A549 (cell line): ENCODE data around the gene MTMR6. TPM values are rescaled to one million over a fixed set of nuclear protein-coding genes. Genes with fewer than 3 reads are reported as not detected.

Experiments used
- ATAC-seq, 2 experiments: fragments of 200-7000 bp in 1 of 2; fragments of >200 bp in 1 of 2; cut with Nextera tagmentation in 1 of 2; cut with Tn5 transposase in 1 of 2; 3 replicates each; pipeline versions ENCODE4 v1.8.0 to v1.9.1; 2018 to 2020; ENCODE audit warnings: mild to moderate bottlenecking in 1 of 2, moderate library complexity in 1 of 2
- CTCF ChIA-PET: fragments of 300-600 bp; sonication (Branson Sonifier 250); formaldehyde crosslinking; extraction: SDS; loops from one replicate; lab custom pipeline; 2021; ENCODE audit warnings: antibody characterized with exemption, inconsistent platforms; lab: Yijun Ruan, JAX
- POLR2A ChIA-PET: fragments of 350-600 bp; formaldehyde crosslinking; extraction: SDS; loops from one replicate; lab custom pipeline; 2021; ENCODE audit warnings: antibody characterized with exemption, inconsistent platforms; lab: Yijun Ruan, JAX
- DNase-seq, 2 experiments: peaks; one replicate each; pipeline versions ENCODE4 v3.0.0 to v3.0.0-alpha.2; 2011 to 2016; ENCODE audit warnings: low read depth in 1 of 2, low spot score in 1 of 2
- FAIRE-seq: peaks from 2 replicates; lab custom pipeline; 2011; peaks lifted over from hg19 to GRCh38; lab: Jason Lieb, UNC
- H3K27ac ChIP-seq, 2 experiments: fragments of >200 bp; sonication (Bioruptor Twin); formaldehyde crosslinking; 3 replicates each; pipeline ENCODE4 v1.5.1; 2016 to 2017
- H3K4me1 ChIP-seq: fragments of >200 bp; sonication (Bioruptor Twin); formaldehyde crosslinking; 3 replicates; pipeline ENCODE4 v1.6.1; 2016
- H3K4me2 ChIP-seq: fragments of >200 bp; sonication (Bioruptor Twin); formaldehyde crosslinking; 3 replicates; pipeline ENCODE4 v1.6.1; 2016
- H3K4me3 ChIP-seq: fragments of >200 bp; sonication (Bioruptor Twin); formaldehyde crosslinking; 3 replicates; pipeline ENCODE4 v1.5.1; 2016
- H3K9me3 ChIP-seq: fragments of >200 bp; sonication (Bioruptor Twin); formaldehyde crosslinking; 3 replicates; pipeline ENCODE4 v1.6.1; 2016
- CHD2 ChIP-seq: fragments of 150-350 bp; IDR thresholded peaks from 2 replicates; pipeline ENCODE4 v1.6.1; 2014; ENCODE audit warnings: low read length; ENCODE audit not compliant: partially characterized antibody
- CHD4 ChIP-seq: fragments of 200-600 bp; sonication (generic); IDR thresholded peaks from 2 replicates; pipeline ENCODE4 v1.6.1; 2016; ENCODE audit warnings: antibody characterized with exemption, mild to moderate bottlenecking, borderline replicate concordance
- CTCF ChIP-seq: fragments of >200 bp; sonication (Bioruptor Twin); formaldehyde crosslinking; IDR thresholded peaks from 3 replicates; pipeline ENCODE4 v1.5.1; 2016
- E2F6 ChIP-seq: IDR thresholded peaks from 2 replicates; pipeline ENCODE4 v1.6.1; 2012; ENCODE audit warnings: low read depth, borderline replicate concordance
- EHF ChIP-seq: fragments of 250-450 bp; sonication (Bioruptor Pico); IDR thresholded peaks from 2 replicates; pipeline ENCODE4 v1.5.0; 2020; ENCODE audit warnings: mild to moderate bottlenecking
- FOSB ChIP-seq: fragments of 250-450 bp; sonication (Bioruptor Pico); IDR thresholded peaks from 2 replicates; pipeline ENCODE4 v1.5.0; 2020; ENCODE audit warnings: mild to moderate bottlenecking, moderate library complexity
- FOXS1 ChIP-seq: fragments of 250-450 bp; sonication (Bioruptor Pico); IDR thresholded peaks from 2 replicates; pipeline ENCODE4 v1.5.0; 2020; ENCODE audit warnings: mild to moderate bottlenecking, moderate library complexity
- HMGXB4 ChIP-seq: fragments of 250-450 bp; sonication (Bioruptor Pico); IDR thresholded peaks from 2 replicates; pipeline ENCODE4 v1.5.0; 2021; ENCODE audit warnings: mild to moderate bottlenecking, moderate library complexity, borderline replicate concordance
- HOXA7 ChIP-seq: fragments of 250-450 bp; sonication (Bioruptor Pico); IDR thresholded peaks from 2 replicates; pipeline ENCODE4 v1.5.0; 2020; ENCODE audit warnings: mild to moderate bottlenecking, moderate library complexity
- MAZ ChIP-seq: fragments of 150-350 bp; IDR thresholded peaks from 2 replicates; pipeline ENCODE4 v1.6.1; 2014; ENCODE audit warnings: antibody characterized with exemption, low read depth, low read length, borderline replicate concordance
- MYC ChIP-seq: IDR thresholded peaks from 2 replicates; pipeline ENCODE4 v1.6.1; 2012; ENCODE audit warnings: mild to moderate bottlenecking, inconsistent platforms, low read length, improper control_type of control experiment, borderline replicate concordance
- REST ChIP-seq: fragments of 200-600 bp; sonication (generic); IDR thresholded peaks from 2 replicates; pipeline ENCODE4 v1.6.1; 2016; ENCODE audit warnings: antibody characterized with exemption, mild to moderate bottlenecking, moderate library complexity
- WGBS: methylation state at CpG from one replicate; pipeline ENCODE4 v1.1.6; 2017; ENCODE audit errors: missing lambda C conversion rate; 5-methylcytosine and 5-hydroxymethylcytosine counted together
- polyA plus RNA-seq, 4 experiments: library from polyadenylated mRNA; depleted of rRNA in 3 of 4; stranded (reverse); fragments of >200 nt; fragmentation: RNase III in 1 of 4; extraction: RNeasy Plus Mini Kit Qiagen cat#74134 plus additional on column Dnase treatment in 1 of 4; gene quantifications; 2 replicates in 3 of 4; 3 replicates in 1 of 4; pipeline ENCODE4 v1.2.3, GENCODE V29; 2011 to 2017

The MTMR6 gene
- polyA plus RNA-seq, 2 of the 4 experiments (the other 2 are of a cell fraction): 8.8 to 22.4 TPM

- TF ChIP-seq REST (no peak), MAZ (no peak), FOSB (CRISPR knock-in tag) (no peak), CHD4 (no peak), HOXA7 (no peak), E2F6 (no peak)
These were observed 50.2 kb downstream of the MTMR6 start (continued) for GRCh38 chr13:25237083-25237482.

GRCh38 chr13:25233861-25234260 lies 53.4 kb downstream of the MTMR6 start:
- Histone ChIP-seq H3K27ac (no peak overlapping the region), H3K4me2 (no peak overlapping the region), H3K4me1 (0 out of 3 replicates have a peak, but pooled peaks cover 2% of the 10 kb centered on the region), H3K9me3 (no peaks in the 10 kb centered on the region), H3K4me3 (no peak overlapping the region)
- ATAC-seq (no peak), DNase-seq (no peak), FAIRE-seq (no peak)
- no peak for TF ChIP-seq FOXS1 (CRISPR knock-in tag)
- CTCF ChIA-PET: interaction anchor here (0.7 to 1.4 kb wide), 4 partner anchors 10 to 144 kb away, joined by 3 to 5 read pairs (median 4); no protein-coding TSS in a partner anchor
- WGBS: 94% methylated on average over 1 of the region's 1 CpG
- POLR2A ChIA-PET: no interaction called here

- peak; percentile 42 for TF ChIP-seq CTCF
- TF ChIP-seq MYC: no peak
- TF ChIP-seq, all 56 proteins: peak for 1
- no peak overlapping the region for H3K4me3 ChIP-seq
- WGBS: 18% methylated on average over 2 of the region's 2 CpGs
- FAIRE-seq: no peak
- peak overlapping the region; percentile 30; the same call in 1 of the 3 replicates for H3K4me2 ChIP-seq
- no peaks in the 10 kb centered on the region for H3K9me3 ChIP-seq
- DNase-seq: peak; percentile 13 to 41
- ATAC-seq: peak; percentile 54 to 80; a peak in 4 of 6 replicates
- no peak overlapping the region for H3K27ac ChIP-seq
- H3K4me1 ChIP-seq: 0 out of 3 replicates have a peak, but pooled peaks cover 2% of the 10 kb centered on the region
- ChIA-PET POLR2A (no interaction called here), CTCF (interaction anchor here (0.7 to 1.4 kb wide), 4 partner anchors 9 to 145 kb away, joined by 3 to 5 read pairs (median 4); no protein-coding TSS in a partner anchor)
These were observed 54.3 kb downstream of the MTMR6 start for GRCh38 chr13:25232937-25233515.

- H3K4me2 ChIP-seq: no peak overlapping the region
- WGBS: 52% methylated on average over 5 of the region's 5 CpGs
- H3K27ac ChIP-seq: no peak overlapping the region
- no peak overlapping the region for H3K4me3 ChIP-seq
- DNase-seq: no peak
- FAIRE-seq: no peak
- TF ChIP-seq HMGXB4 (CRISPR knock-in tag) (no peak), EHF (CRISPR knock-in tag) (no peak), FOSB (CRISPR knock-in tag) (no peak), CHD2 (no peak)
- H3K9me3 ChIP-seq: no peaks in the 10 kb centered on the region
- ATAC-seq: no peak
- ChIA-PET POLR2A (no interaction called here), CTCF (no interaction called here)
- H3K4me1 ChIP-seq: 0 out of 3 replicates have a peak, but pooled peaks cover 2% of the 10 kb centered on the region
These were observed 55.8 kb downstream of the MTMR6 start for GRCh38 chr13:25231517-25231916.
